GM10266 (cell line): ENCODE results near the gene KRTAP5-1.

Experiments used
- DNase-seq: peaks from one replicate; pipeline ENCODE4 v3.0.0; 2012; ENCODE audit errors: extremely low spot score
- TF ChIP-seq, protein P1 (sequence below): IDR thresholded peaks from 2 replicates; pipeline ENCODE4 v1.5.1; 2012; ENCODE audit warnings: mild to moderate bottlenecking, low read depth; ENCODE audit not compliant: control insufficient read depth, insufficient read depth; ENCODE audit errors: missing control alignments

Gene KRTAP5-1

GRCh38 chr11:1543606-1544263 is 41.3 kb downstream of the KRTAP5-1 start:
- TF ChIP-seq, protein P1, sequence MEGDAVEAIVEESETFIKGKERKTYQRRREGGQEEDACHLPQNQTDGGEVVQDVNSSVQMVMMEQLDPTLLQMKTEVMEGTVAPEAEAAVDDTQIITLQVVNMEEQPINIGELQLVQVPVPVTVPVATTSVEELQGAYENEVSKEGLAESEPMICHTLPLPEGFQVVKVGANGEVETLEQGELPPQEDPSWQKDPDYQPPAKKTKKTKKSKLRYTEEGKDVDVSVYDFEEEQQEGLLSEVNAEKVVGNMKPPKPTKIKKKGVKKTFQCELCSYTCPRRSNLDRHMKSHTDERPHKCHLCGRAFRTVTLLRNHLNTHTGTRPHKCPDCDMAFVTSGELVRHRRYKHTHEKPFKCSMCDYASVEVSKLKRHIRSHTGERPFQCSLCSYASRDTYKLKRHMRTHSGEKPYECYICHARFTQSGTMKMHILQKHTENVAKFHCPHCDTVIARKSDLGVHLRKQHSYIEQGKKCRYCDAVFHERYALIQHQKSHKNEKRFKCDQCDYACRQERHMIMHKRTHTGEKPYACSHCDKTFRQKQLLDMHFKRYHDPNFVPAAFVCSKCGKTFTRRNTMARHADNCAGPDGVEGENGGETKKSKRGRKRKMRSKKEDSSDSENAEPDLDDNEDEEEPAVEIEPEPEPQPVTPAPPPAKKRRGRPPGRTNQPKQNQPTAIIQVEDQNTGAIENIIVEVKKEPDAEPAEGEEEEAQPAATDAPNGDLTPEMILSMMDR: no peak

GRCh38 chr11:1542267-1542666 is 42.8 kb downstream of the KRTAP5-1 start:
- TF ChIP-seq, protein P1: no peak
- DNase-seq: no peak

More at GRCh38 chr11:1543606-1544263, 41.3 kb downstream of the KRTAP5-1 start:
- no peak for DNase-seq

DNA sequence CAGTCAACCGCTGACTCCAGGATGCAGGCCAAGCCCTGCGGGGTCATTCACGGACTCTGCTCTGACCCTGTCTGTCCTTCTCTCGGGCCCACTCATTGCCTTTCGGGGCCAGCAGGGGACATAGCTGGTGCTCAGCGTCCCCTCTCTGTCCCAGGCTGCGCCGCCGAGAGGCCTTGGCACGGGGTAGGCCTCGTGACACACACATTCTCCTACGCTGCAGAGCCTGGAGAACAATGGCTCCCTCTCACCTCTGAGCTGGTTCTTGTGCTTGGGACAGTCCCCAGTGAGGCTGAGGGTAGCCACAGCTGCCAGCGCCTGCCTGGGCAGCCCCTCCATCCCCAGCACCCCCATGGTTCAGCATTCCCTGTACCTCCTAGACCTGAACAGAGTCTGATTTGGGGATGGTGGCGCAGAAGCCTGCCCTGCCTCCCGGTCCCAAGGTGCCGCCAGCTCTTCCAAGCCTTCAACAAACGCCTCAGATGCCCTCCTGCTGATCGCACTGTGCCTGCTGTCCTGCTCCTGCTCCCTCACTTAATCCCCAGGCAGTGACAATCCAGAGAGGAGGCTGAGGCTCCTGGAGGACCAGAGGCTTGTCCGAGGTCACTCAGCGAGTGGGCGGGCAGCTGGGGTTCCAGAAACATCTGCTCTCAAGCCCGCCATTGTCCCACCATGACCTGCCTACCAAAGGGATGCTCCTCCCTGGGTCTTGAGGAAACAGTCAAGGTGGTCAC is 43.4 kb downstream of the KRTAP5-1 start:
- DNase-seq: no peak
- TF ChIP-seq, protein P1: no peak

DNA sequence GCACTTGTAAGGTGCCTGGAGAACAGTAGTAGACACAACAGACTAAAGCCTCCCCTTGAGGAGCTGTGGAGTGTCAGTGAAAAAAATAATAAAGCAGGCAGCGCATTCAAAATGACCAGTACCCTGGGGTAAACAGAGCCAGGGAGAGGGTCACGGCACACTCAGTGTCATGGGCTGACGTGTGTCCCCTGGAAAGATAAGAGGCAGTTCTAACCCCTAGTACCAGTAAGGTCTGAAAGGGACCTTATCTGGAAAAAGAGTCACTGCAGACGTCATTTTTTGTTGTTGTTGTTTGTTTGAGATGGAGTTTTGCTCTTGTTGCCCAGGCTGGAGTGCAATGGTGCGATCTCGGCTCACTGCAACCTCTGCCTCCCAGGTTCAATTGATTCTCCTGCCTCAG is 45.0 kb downstream of the KRTAP5-1 start:
- DNase-seq: no peak
- TF ChIP-seq, protein P1: no peak

- TF ChIP-seq, protein P1: no peak
- no peak for DNase-seq
Measured at GRCh38 chr11:1538153-1538552, 46.9 kb downstream of the KRTAP5-1 start.

GRCh38 chr11:1536065-1536843 is 48.8 kb downstream of the KRTAP5-1 start:
- TF ChIP-seq, protein P1: no peak
- DNase-seq: no peak
